SK-N-SH (cell line): ENCODE results near the gene CDHR3. TPM values are rescaled to one million over a fixed set of nuclear protein-coding genes. Genes with fewer than 3 reads are reported as not detected.

ENCODE experiments used
- CTCF ChIA-PET: fragments of 300-600, 350-600 bp; formaldehyde crosslinking; extraction: SDS; loops from one replicate; lab custom pipeline; 2021; lab: Yijun Ruan, JAX
- POLR2A ChIA-PET: fragments of 350-600 bp; sonication (Branson Sonifier 250); formaldehyde crosslinking; extraction: SDS; loops from one replicate; lab custom pipeline; 2020; ENCODE audit warnings: antibody characterized with exemption, inconsistent platforms; lab: Yijun Ruan, JAX
- DNase-seq: peaks from one replicate; pipeline ENCODE4 v3.0.0; 2012
- H2AFZ ChIP-seq: fragments of 200-600 bp; sonication (generic); 2 replicates; pipeline ENCODE4 v1.8.1; 2016; ENCODE audit warnings: antibody characterized with exemption, mild to moderate bottlenecking, low read depth
- H3F3A ChIP-seq: fragments of 200-600 bp; sonication (generic); replicated peaks from 2 replicates; pipeline ENCODE3; 2016; ENCODE audit warnings: antibody characterized with exemption, mild to moderate bottlenecking; ENCODE audit not compliant: insufficient read depth
- H3K27ac ChIP-seq, 2 experiments: fragments of 200-500 bp in 1 of 2; fragments of 200-600 bp in 1 of 2; sonication (Bioruptor generic) in 1 of 2; sonication (generic), shearing (Covaris generic) in 1 of 2; 2 replicates each; pipeline versions ENCODE4 v1.5.1 to v1.6.1; 2014 to 2016; ENCODE audit warnings: low read depth in 2 of 2, inconsistent platforms in 1 of 2, low read length in 1 of 2, mild to moderate bottlenecking in 1 of 2, mixed read lengths in 1 of 2
- H3K27me3 ChIP-seq: fragments of 200-600 bp; sonication (generic), shearing (Covaris generic); 2 replicates; pipeline ENCODE4 v1.6.1; 2016; ENCODE audit warnings: mixed run types; ENCODE audit not compliant: insufficient read depth
- H3K36me3 ChIP-seq, 2 experiments: fragments of 200-500 bp in 1 of 2; fragments of 200-600 bp in 1 of 2; sonication (Bioruptor generic) in 1 of 2; sonication (generic) in 1 of 2; replicated peaks in 1 of 2; 2 replicates each; pipeline versions ENCODE3 to v1.5.1; 2014 to 2016; ENCODE audit warnings: low read length in 1 of 2, mild to moderate bottlenecking in 1 of 2; ENCODE audit not compliant: insufficient read depth in 2 of 2, control insufficient read depth in 1 of 2
- H3K4me1 ChIP-seq, 2 experiments: fragments of 200-500 bp in 1 of 2; fragments of 200-600 bp in 1 of 2; sonication (Bioruptor generic) in 1 of 2; sonication (generic), shearing (Covaris generic) in 1 of 2; 2 replicates each; pipeline versions ENCODE4 v1.5.1 to v1.6.1; 2014 to 2016; ENCODE audit warnings: low read depth in 1 of 2, low read length in 1 of 2, mixed run types in 1 of 2; ENCODE audit not compliant: insufficient read depth in 2 of 2, control insufficient read depth in 1 of 2
- H3K4me2 ChIP-seq: fragments of 200-600 bp; sonication (generic), shearing (Covaris generic); 2 replicates; pipeline ENCODE4 v1.6.1; 2017; ENCODE audit warnings: mixed run types
- H3K4me3 ChIP-seq, 2 experiments: fragments of 200-500 bp in 1 of 2; fragments of 200-600 bp in 1 of 2; sonication (Bioruptor generic) in 1 of 2; sonication (generic), shearing (Covaris generic) in 1 of 2; 2 replicates each; pipeline versions ENCODE4 v1.5.1 to v1.8.1; 2014 to 2016; ENCODE audit warnings: low read depth in 2 of 2, inconsistent platforms in 1 of 2, low read length in 1 of 2, mild to moderate bottlenecking in 1 of 2, mixed read lengths in 1 of 2, moderate library complexity in 1 of 2
- H3K79me2 ChIP-seq: fragments of 200-600 bp; sonication (generic); 2 replicates; pipeline ENCODE4 v1.8.1; 2017; ENCODE audit warnings: mild to moderate bottlenecking; ENCODE audit not compliant: insufficient read depth
- H3K9ac ChIP-seq: fragments of 200-600 bp; sonication (generic); 2 replicates; pipeline ENCODE4 v1.6.1; 2017; ENCODE audit warnings: mixed run types
- H3K9me2 ChIP-seq: fragments of 200-600 bp; sonication (generic); 2 replicates; pipeline ENCODE4 v1.6.1; 2017; ENCODE audit warnings: mixed run types
- H3K9me3 ChIP-seq: fragments of 200-600 bp; sonication (generic); 2 replicates; pipeline ENCODE4 v1.6.1; 2017; ENCODE audit warnings: mixed run types, mild to moderate bottlenecking, moderate library complexity
- H4K20me1 ChIP-seq: fragments of 200-600 bp; sonication (generic); 2 replicates; pipeline ENCODE4 v1.6.1; 2017; ENCODE audit warnings: mild to moderate bottlenecking, mixed run types; ENCODE audit not compliant: insufficient read depth
- CHD2 ChIP-seq: fragments of 150-350 bp; IDR thresholded peaks from 2 replicates; pipeline ENCODE4 v1.6.1; 2018; ENCODE audit warnings: low read length; ENCODE audit not compliant: partially characterized antibody
- FOSL2 ChIP-seq: IDR thresholded peaks from 2 replicates; pipeline ENCODE4 v1.4.0; 2012; ENCODE audit warnings: low read depth, mild to moderate bottlenecking, moderate library complexity, borderline replicate concordance
- FOXJ3 ChIP-seq: sonication (generic); formaldehyde crosslinking; IDR thresholded peaks from 2 replicates; pipeline ENCODE4 v1.5.1; 2020; ENCODE audit warnings: mild to moderate bottlenecking, missing genetic modification reagents
- IRF3 ChIP-seq: fragments of 150-350 bp; IDR thresholded peaks from 2 replicates; pipeline ENCODE4 v1.6.1; 2016; ENCODE audit warnings: mild to moderate bottlenecking, low read depth, low read length
- JUND ChIP-seq: IDR thresholded peaks from 2 replicates; pipeline ENCODE4 v1.4.0; 2012
- MXI1 ChIP-seq: IDR thresholded peaks from 2 replicates; pipeline ENCODE4 v1.6.1; 2012; ENCODE audit warnings: mild to moderate bottlenecking, low read depth, low read length, improper control_type of control experiment
- POLR2AphosphoS5 ChIP-seq: IDR thresholded peaks from 2 replicates; pipeline ENCODE4 v1.6.1; 2012; ENCODE audit warnings: low read depth, low read length
- RXRA ChIP-seq: IDR thresholded peaks from 2 replicates; pipeline ENCODE4 v1.4.0; 2012; ENCODE audit warnings: low read depth, mild to moderate bottlenecking, borderline replicate concordance
- USF2 ChIP-seq: fragments of 150-350 bp; IDR thresholded peaks from 2 replicates; pipeline ENCODE4 v1.6.1; 2017; ENCODE audit warnings: antibody characterized with exemption, low read length, low read depth, borderline replicate concordance
- WGBS: methylation state at CpG from one replicate; pipeline ENCODE4 v1.1.6; 2017; ENCODE audit warnings: low lambda C conversion rate; 5-methylcytosine and 5-hydroxymethylcytosine counted together
- polyA plus RNA-seq, 3 experiments: library from polyadenylated mRNA; depleted of rRNA; stranded (reverse); fragments of >200 nt; gene quantifications; 2 replicates each; pipeline ENCODE4 v1.2.3, GENCODE V29; 2012

CDHR3 gene
- 7.5 and 9.7 TPM in 2 replicates for polyA plus RNA-seq (2012; rRNA removed)
- 4.4 and 5.6 TPM in 2 replicates for polyA plus RNA-seq (2012; cell fraction: cytosol; rRNA removed)
- polyA plus RNA-seq (2012; cell fraction: nucleus; rRNA removed): 24.2 and 29.5 TPM in 2 replicates

GRCh38 chr7:105963038-105963667 is at the start of gene CDHR3:
Gene CDHR3, plus strand, starts transcription at chr7:105963264. Its CDS starts 55 bp downstream, at chr7:105963319.
- Histone ChIP-seq H3K79me2 (no peaks in the 10 kb centered on the region), H3K9ac (no peak within 1 kb of the TSS), H3K9me3 (no peaks in the 10 kb centered on the region), H3K36me3 (no peaks in the 10 kb centered on the region), H3K4me2 (no peak within 1 kb of the TSS), H3K4me3 (no peak within 1 kb of the TSS), H3K9me2 (no peaks in the 10 kb centered on the region), H3K27ac (no peak within 1 kb of the TSS), H2AFZ (no peak within 1 kb of the TSS), H3K4me1 (peaks cover 0 to 2% of the 10 kb centered on the region in 2 experiments; a peak in 1 of 4 replicates), H3F3A (no peaks in the 10 kb centered on the region), H4K20me1 (no peaks in the 10 kb centered on the region), H3K27me3 (no peaks in the 10 kb centered on the region; the same call in 1 of the 2 replicates)
- POLR2A ChIA-PET: no interaction called here
- TF ChIP-seq FOSL2 (no peak), POLR2AphosphoS5 (no peak), MXI1 (no peak), USF2 (no peak), FOXJ3 (no peak)
- WGBS: 87% methylated on average over 4 of the region's 4 CpGs
- no peak for DNase-seq
- CTCF ChIA-PET: interaction anchor here (1.6 kb wide), 1 partner anchor 190 kb away, joined by 7 read pairs; no protein-coding TSS in a partner anchor

GRCh38 chr7:105913947-105914346 is 49.1 kb upstream of the CDHR3 start:
- Histone ChIP-seq H3K36me3 (peaks cover 0 to 13% of the 10 kb centered on the region in 2 experiments), H2AFZ (no peak overlapping the region), H3K4me2 (no peak overlapping the region), H3K9me2 (no peaks in the 10 kb centered on the region), H3K4me1 (0 out of 4 replicates have a peak, but pooled peaks cover 0 to 5% of the 10 kb centered on the region in 2 experiments), H3K9me3 (no peaks in the 10 kb centered on the region), H3K79me2 (no peaks in the 10 kb centered on the region), H4K20me1 (no peaks in the 10 kb centered on the region), H3K4me3 (no peak overlapping the region)
- WGBS: 93% methylated on average over 3 of the region's 3 CpGs
- ChIA-PET CTCF (interaction anchor here (0.9 to 1.6 kb wide), 3 partner anchors 9 to 37 kb away, joined by 3 read pairs; partner anchors contain the start of gene ATXN7L1), POLR2A (no interaction called here)
- no peak for TF ChIP-seq JUND
- TF ChIP-seq RXRA: no peak
- TF ChIP-seq FOXJ3: no peak
- no peak for TF ChIP-seq IRF3
- TF ChIP-seq CHD2: no peak
- TF ChIP-seq POLR2AphosphoS5: no peak
- TF ChIP-seq, all 33 proteins: peak for 0
- peaks cover 4% of the 10 kb centered on the region for H3F3A ChIP-seq
- no peak for DNase-seq
- no peak overlapping the region for H3K27ac ChIP-seq
- H3K9ac ChIP-seq: no peak overlapping the region
- no peaks in the 10 kb centered on the region for H3K27me3 ChIP-seq
